CD14-positive monocyte (primary cell): ENCODE results near the gene TANC1. TPM values are rescaled to one million over a fixed set of nuclear protein-coding genes. Genes with fewer than 3 reads are reported as not detected.

ENCODE experiments used
- DNase-seq, 3 donors: peaks; one replicate each; pipeline ENCODE4 v3.0.0-alpha.2; 2011 to 2022
- H2AFZ ChIP-seq: 2 replicates; pipeline ENCODE4 v1.6.0; 2012; ENCODE audit warnings: mild to moderate bottlenecking, low read depth, low read length, inconsistent platforms; ENCODE audit not compliant: insufficient read depth, poor library complexity, severe bottlenecking
- H3K27ac ChIP-seq, 2 donors: 1 replicate in 1 of 2; 2 replicates in 1 of 2; pipeline ENCODE4 v1.5.1; 2012 to 2013; ENCODE audit warnings: low read length in 2 of 2, control low read depth in 1 of 2, inconsistent platforms in 1 of 2, low read depth in 1 of 2, mild to moderate bottlenecking in 1 of 2
- H3K27me3 ChIP-seq, 2 donors: one replicate each; pipeline versions ENCODE4 v1.6.0 to v1.6.1; 2011 to 2013; ENCODE audit warnings: low read length in 2 of 2; ENCODE audit not compliant: control insufficient read depth in 2 of 2, insufficient read depth in 2 of 2
- H3K36me3 ChIP-seq, 2 donors: replicated peaks in 1 of 2; 1 replicate in 1 of 2; 2 replicates in 1 of 2; pipeline versions ENCODE4 v1.5.1 to v1.6.1; 2012 to 2013; ENCODE audit warnings: low read length in 2 of 2, control low read depth in 1 of 2, inconsistent platforms in 1 of 2, mild to moderate bottlenecking in 1 of 2; ENCODE audit not compliant: insufficient read depth in 2 of 2, control insufficient read depth in 1 of 2
- H3K4me1 ChIP-seq, 2 donors: 1 replicate in 1 of 2; 2 replicates in 1 of 2; pipeline versions ENCODE4 v1.5.1 to v1.6.1; 2012 to 2013; ENCODE audit warnings: low read length in 2 of 2, control low read depth in 1 of 2, inconsistent platforms in 1 of 2, mild to moderate bottlenecking in 1 of 2, moderate library complexity in 1 of 2; ENCODE audit not compliant: insufficient read depth in 2 of 2, control insufficient read depth in 1 of 2
- H3K4me2 ChIP-seq: replicated peaks from 2 replicates; pipeline ENCODE3; 2012; ENCODE audit warnings: low read length, moderate library complexity, mild to moderate bottlenecking; ENCODE audit not compliant: poor library complexity, severe bottlenecking; ENCODE audit errors: extremely low read depth
- H3K4me3 ChIP-seq, 3 experiments: fragments of 200-600 bp in 1 of 3; sonication (generic) in 1 of 3; replicated peaks in 1 of 3; 1 replicate in 2 of 3; 2 replicates in 1 of 3; pipeline ENCODE4 v1.5.1; 2011 to 2013; ENCODE audit warnings: low read length in 3 of 3, mild to moderate bottlenecking in 3 of 3, control low read depth in 2 of 3, low read depth in 2 of 3, inconsistent platforms in 1 of 3, moderate library complexity in 1 of 3
- H3K79me2 ChIP-seq: 2 replicates; pipeline ENCODE4 v1.6.0; 2012; ENCODE audit warnings: mild to moderate bottlenecking, control low read depth, inconsistent platforms, low read length, moderate library complexity; ENCODE audit not compliant: insufficient read depth
- H3K9ac ChIP-seq: 2 replicates; pipeline ENCODE4 v1.6.0; 2017; ENCODE audit warnings: low read length, mild to moderate bottlenecking; ENCODE audit not compliant: insufficient read depth, poor library complexity, severe bottlenecking
- H3K9me3 ChIP-seq, 2 donors: replicated peaks in 1 of 2; 1 replicate in 1 of 2; 2 replicates in 1 of 2; pipeline versions ENCODE4 v1.5.1 to v1.6.1; 2012 to 2013; ENCODE audit warnings: low read length in 2 of 2, control low read depth in 1 of 2; ENCODE audit not compliant: control insufficient read depth in 1 of 2, insufficient read depth in 1 of 2
- H4K20me1 ChIP-seq: 2 replicates; pipeline ENCODE4 v1.6.0; 2012; ENCODE audit warnings: mild to moderate bottlenecking, low read length, control low read depth, moderate library complexity; ENCODE audit not compliant: insufficient read depth
- H3K27ac Mint-ChIP-seq, 7 donors: one replicate each; pipeline ENCODE4 v1.8.0; 2020; ENCODE audit warnings: mild to moderate bottlenecking in 7 of 7, mixed read lengths in 7 of 7, moderate library complexity in 6 of 7, inconsistent platforms in 2 of 7
- H3K27me3 Mint-ChIP-seq, 3 donors: one replicate each; pipeline ENCODE4 v1.8.0; 2021 to 2022; ENCODE audit warnings: low read depth in 3 of 3, mild to moderate bottlenecking in 3 of 3, mixed read lengths in 3 of 3, moderate library complexity in 3 of 3, inconsistent platforms in 1 of 3
- H3K36me3 Mint-ChIP-seq, 2 donors: one replicate each; pipeline ENCODE4 v1.8.0; 2020; ENCODE audit warnings: mixed read lengths in 2 of 2, inconsistent platforms in 1 of 2, mild to moderate bottlenecking in 1 of 2
- H3K4me1 Mint-ChIP-seq: one replicate; pipeline ENCODE4 v1.8.0; 2020; ENCODE audit warnings: mild to moderate bottlenecking, mixed read lengths
- H3K4me3 Mint-ChIP-seq, 2 donors: one replicate each; pipeline ENCODE4 v1.8.0; 2020; ENCODE audit warnings: mild to moderate bottlenecking in 2 of 2, mixed read lengths in 2 of 2, moderate library complexity in 1 of 2
- H3K9me3 Mint-ChIP-seq, 7 donors: one replicate each; pipeline ENCODE4 v1.8.0; 2020 to 2022; ENCODE audit warnings: mixed read lengths in 7 of 7, mild to moderate bottlenecking in 6 of 7, moderate library complexity in 6 of 7, inconsistent platforms in 2 of 7
- CTCF ChIP-seq: fragments of 200-600 bp; IDR thresholded peaks from one replicate; pipeline ENCODE4 v1.8.0; 2022; ENCODE audit warnings: antibody characterized with exemption, mild to moderate bottlenecking
- WGBS: methylation state at CpG from one replicate; pipeline ENCODE4 v1.1.5; 2013; ENCODE audit warnings: missing lambda C conversion rate; ENCODE audit not compliant: insufficient coverage; 5-methylcytosine and 5-hydroxymethylcytosine counted together
- intact Hi-C, 2 donors: fragments of 100-400 bp; cut with micrococcal nuclease; formaldehyde crosslinking; loops; one replicate each; pipeline versions ENCODE4 v1.15.0 to v1.15.1; 2023
- polyA plus RNA-seq, 3 donors: library from polyadenylated mRNA; depleted of rRNA in 1 of 3; unstranded in 2 of 3; stranded (reverse) in 1 of 3; fragments of 300-500 nt in 2 of 3; fragments of >200 nt in 1 of 3; fragmentation: Illumina TruSeq in 2 of 3; gene quantifications; 1 replicate in 2 of 3; 2 replicates in 1 of 3; pipeline ENCODE4 v1.2.3, GENCODE V29; 2012 to 2021

Gene TANC1
- polyA plus RNA-seq, 3 donors, result 0.04 TPM; not detected in 2

- no peak overlapping the region for H3K4me2 ChIP-seq
- intact Hi-C loops, result no loop called here
- H3K4me3 Mint-ChIP-seq, result no peak overlapping the region
Measured at GRCh38 chr2:158922601-158923000, 45.8 kb upstream of the TANC1 start.

DNA sequence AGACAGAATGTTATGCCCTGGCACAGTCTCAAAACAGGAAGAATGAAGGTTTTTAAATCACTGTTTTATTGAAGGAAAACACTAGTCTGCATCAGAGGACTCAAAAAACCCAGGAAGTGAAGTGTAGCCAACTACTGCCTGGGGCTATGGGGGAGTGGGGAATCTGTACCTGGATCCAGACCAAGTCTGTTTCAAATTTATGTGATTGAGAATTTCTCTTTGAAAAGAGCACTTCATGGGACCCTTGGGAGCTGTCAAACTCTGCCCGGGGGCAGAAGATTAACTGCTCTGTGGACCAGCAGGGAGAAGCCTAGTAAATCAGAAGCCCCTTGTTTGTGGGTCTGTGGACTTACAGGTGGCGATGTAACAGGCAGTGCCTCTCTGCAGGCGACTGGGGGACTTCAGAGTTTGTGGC, 45.3 kb upstream of the TANC1 start:
- H3K27me3 Mint-ChIP-seq, result peaks cover 0 to 2% (median 2%) of the 10 kb centered on the region in 3 donors
- Histone ChIP-seq H3K27me3 (no peaks in the 10 kb centered on the region), H3K4me2 (no peak overlapping the region), H4K20me1 (no peaks in the 10 kb centered on the region), H3K9ac (no peak overlapping the region), H2AFZ (no peak overlapping the region), H3K36me3 (no peaks in the 10 kb centered on the region), H3K79me2 (no peaks in the 10 kb centered on the region), H3K4me1 (no peaks in the 10 kb centered on the region), H3K4me3 (no peak overlapping the region), H3K9me3 (no peaks in the 10 kb centered on the region), H3K27ac (no peak overlapping the region)
- peaks cover 0 to 4% (median 0%) of the 10 kb centered on the region in 7 donors for H3K9me3 Mint-ChIP-seq
- no peak overlapping the region for H3K27ac Mint-ChIP-seq
- WGBS, result 20% methylated on average over 1 of the region's 3 CpGs
- intact Hi-C loops, result no loop called here
- no peaks in the 10 kb centered on the region for H3K4me1 Mint-ChIP-seq
- no peaks in the 10 kb centered on the region for H3K36me3 Mint-ChIP-seq
- no peak for DNase-seq
- TF ChIP-seq CTCF, result no peak
- no peak overlapping the region for H3K4me3 Mint-ChIP-seq

More at GRCh38 chr2:158922601-158923000, 45.8 kb upstream of the TANC1 start:
- Histone ChIP-seq H3K9ac (no peak overlapping the region), H3K36me3 (no peaks in the 10 kb centered on the region), H3K27ac (no peak overlapping the region), H3K4me1 (no peaks in the 10 kb centered on the region), H4K20me1 (no peaks in the 10 kb centered on the region), H3K4me3 (no peak overlapping the region), H2AFZ (no peak overlapping the region), H3K27me3 (no peaks in the 10 kb centered on the region), H3K79me2 (no peaks in the 10 kb centered on the region), H3K9me3 (no peaks in the 10 kb centered on the region)
- no peak for TF ChIP-seq CTCF
- Mint-ChIP-seq H3K27me3 (peaks cover 0 to 3% (median 2%) of the 10 kb centered on the region in 3 donors), H3K4me1 (no peaks in the 10 kb centered on the region), H3K36me3 (no peaks in the 10 kb centered on the region), H3K27ac (no peak overlapping the region), H3K9me3 (peaks cover 0 to 3% (median 0%) of the 10 kb centered on the region in 7 donors)
- no peak for DNase-seq
- WGBS, result 78% methylated on average over 1 of the region's 1 CpG
